GM21423 (cell line): ENCODE measurements around the gene MPC2.
"Not testable (repeated sequence)": the region's sequence is repeated elsewhere in the genome, so short reads cannot be mapped to it uniquely, and the experiment has no call there.

ENCODE experiments used
- ATAC-seq: cut with Tn5 transposase; IDR thresholded peaks from one replicate; pipeline ENCODE4 v1.9.1; 2021; ENCODE audit warnings: mild to moderate bottlenecking, moderate library complexity; ENCODE audit not compliant: unreplicated experiment

Gene MPC2

GRCh38 chr1:167909691-167910180, 27.1 kb downstream of the MPC2 start:
- ATAC-seq, result no peak

- ATAC-seq, result no peak
Observed at GRCh38 chr1:167905671-167906070, 31.2 kb downstream of the MPC2 start.

- no peak for ATAC-seq
Observed at GRCh38 chr1:167905182-167905581, 31.7 kb downstream of the MPC2 start.

DNA sequence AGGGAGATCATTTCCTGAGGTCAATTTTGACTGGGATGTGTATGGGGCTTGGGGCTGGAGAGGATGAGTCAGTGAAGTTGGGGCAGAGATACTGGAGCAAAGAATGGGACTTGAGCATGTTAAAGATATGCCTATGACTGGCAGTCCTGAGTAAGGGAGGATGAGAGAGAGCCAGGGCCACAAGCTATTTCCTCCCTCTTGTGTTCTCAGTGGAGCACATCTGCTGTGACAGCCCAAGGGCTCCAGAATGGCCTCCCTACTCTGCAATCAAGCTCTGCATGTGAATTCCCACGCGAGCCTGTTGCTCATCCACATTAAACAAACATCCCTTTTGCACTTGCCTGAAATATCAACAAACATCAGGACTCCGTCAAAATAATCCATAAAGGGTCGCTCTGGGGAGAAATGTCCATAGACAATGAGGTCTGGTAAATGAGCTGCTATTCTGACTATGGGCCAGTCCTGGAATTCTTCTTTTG, 32.2 kb downstream of the MPC2 start:
- no peak for ATAC-seq

- no peak for ATAC-seq
Observed at GRCh38 chr1:167900907-167901306, 36.0 kb downstream of the MPC2 start.

DNA sequence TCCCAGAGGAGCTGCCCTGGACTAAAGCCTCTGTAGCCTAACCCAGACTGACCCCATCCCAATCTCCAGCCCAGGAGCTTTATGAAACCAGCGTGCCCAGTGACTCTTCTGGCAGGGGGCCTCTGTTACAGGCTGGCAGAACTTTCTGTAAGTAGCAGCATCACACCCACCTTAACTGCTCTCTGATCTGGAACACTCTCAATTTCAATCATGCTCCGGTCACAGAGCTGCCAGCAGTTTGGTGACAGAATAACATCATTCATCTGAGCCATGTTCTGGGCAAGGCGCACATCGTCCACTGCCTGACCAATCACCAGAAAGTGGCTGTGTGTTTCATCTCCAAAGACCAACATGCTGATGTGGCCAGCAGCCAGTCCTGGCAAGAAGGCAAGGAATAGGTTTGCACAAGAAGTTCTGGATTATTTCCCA, 37.6 kb downstream of the MPC2 start:
- ATAC-seq, result peak; percentile 87

DNA sequence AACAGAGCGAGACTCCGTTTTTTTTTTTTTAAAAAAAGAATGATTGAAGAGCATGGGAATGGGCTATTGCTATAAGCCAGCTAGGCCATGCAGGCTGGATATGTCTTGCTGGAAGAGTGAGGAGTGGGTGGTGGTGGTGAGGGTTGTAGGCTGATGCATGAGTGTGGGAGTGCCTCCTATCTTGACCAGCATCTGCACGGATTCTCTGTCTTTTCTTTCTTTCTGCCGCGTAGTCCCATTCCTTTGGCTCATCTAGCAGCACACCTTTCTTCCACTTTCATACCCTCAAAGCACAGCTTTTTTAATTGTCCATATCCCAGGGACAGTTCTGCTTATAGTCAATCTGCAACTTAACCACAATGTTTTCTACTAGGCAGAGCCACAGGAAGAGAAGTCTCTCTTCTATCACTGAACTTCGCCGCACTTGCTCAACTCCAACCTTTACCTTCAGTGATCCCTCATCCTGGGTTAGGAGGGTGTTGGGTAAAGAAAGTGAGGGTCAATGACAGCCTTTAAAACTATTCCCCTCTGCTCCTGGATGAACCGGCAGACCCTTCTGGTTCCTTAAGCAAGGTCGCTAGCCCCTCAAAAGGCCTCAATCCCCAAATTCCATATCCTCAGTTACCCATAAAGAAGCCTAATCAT, 38.2 kb downstream of the MPC2 start:
- ATAC-seq, result no peak

DNA sequence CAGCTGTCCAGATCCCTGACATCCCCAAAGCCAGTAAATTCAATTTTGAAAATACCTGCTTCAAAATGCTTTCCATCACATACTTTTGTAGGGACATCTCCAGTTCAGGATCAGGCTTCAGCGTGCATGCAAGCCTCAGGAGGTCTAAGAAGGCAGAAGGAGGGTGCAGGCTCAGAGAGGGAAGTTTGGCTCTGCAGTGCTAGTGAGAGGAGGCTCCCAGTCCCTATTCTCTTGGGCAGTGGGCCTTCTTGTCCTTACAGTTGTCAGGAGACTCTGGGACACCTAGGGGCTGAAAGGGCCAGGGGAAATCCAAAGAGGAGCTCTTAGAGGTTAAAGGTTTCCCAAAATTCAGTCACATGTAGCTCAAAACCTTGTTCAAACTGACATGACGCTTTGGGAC, 43.1 kb downstream of the MPC2 start:
- no peak for ATAC-seq

GRCh38 chr1:167890400-167890799, 46.5 kb downstream of the MPC2 start:
- ATAC-seq, result no peak

DNA sequence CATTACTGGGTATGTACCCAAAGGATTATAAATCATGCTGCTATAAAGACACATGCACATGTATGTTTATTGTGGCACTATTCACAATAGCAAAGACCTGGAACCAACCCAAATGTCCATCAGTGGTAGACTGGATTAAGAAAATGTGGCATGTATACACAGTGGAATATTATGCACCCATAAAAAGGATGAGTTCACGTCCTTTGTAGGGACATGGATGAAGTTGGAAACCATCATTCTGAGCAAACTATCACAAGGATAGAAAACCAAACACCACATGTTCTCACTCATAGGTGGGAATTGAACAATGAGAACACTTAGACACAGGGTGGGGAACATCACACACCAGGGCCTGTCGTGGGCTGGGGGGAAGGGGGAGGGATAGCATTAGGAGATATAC, 49.7 kb downstream of the MPC2 start:
- ATAC-seq, result not testable (repeated sequence)

DNA sequence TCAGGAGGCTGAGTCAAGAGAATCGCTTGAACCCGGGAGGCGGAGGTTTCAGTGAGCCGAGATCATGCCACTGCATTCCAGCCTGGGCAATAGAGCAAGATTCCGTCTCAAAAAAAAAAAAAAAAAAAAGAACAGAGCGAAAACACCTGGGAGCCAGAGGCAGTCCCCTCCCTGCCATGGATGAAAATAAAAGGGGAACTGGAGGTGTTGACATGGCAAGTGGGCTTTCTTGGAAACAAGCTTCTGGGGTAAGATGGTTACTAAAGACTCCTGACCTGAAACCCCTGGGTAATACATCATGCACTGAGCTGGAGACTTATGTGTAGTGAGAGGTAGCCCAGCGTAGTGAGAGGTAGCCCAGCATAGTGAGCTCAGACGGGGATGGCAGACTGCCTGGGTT, 54.5 kb downstream of the MPC2 start:
- no peak for ATAC-seq

DNA sequence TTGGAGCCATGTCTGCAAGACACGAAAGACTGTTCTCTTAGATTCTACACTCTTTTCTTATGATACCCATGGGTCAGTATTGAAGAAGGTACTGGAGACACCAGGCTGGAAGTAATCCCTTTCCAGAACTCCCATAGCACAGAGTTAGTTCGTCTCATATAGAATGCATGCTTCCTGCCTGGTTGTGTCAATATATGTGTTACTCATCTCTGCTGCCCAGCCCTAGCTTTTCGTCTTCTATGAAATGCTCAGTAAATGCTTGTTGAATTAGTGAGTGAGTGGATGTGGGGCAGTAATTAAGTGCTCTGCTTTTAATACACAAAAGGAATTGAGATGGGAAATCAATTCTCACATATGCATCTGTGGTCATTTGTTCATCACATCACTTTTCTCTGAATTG, 55.1 kb downstream of the MPC2 start:
- ATAC-seq, result no peak

DNA sequence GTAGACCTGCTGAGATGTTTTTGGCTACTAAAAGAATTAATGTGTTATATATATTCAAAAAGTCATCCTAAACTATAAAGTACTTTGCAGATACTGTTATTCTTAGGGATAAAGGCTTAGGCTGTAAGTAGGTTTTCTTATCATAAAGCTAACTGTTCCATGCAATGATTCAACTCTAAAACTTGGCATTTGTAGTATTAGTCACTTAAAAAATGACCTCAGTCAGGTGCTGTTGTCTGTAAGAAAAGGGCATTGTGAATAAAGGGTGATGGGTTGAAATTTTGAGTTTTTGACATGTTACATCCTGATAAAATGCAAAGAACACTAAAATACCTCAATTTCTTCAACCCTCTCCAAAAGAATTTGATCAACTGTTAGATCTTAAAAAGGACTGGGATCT, 55.8 kb downstream of the MPC2 start:
- ATAC-seq, result no peak

DNA sequence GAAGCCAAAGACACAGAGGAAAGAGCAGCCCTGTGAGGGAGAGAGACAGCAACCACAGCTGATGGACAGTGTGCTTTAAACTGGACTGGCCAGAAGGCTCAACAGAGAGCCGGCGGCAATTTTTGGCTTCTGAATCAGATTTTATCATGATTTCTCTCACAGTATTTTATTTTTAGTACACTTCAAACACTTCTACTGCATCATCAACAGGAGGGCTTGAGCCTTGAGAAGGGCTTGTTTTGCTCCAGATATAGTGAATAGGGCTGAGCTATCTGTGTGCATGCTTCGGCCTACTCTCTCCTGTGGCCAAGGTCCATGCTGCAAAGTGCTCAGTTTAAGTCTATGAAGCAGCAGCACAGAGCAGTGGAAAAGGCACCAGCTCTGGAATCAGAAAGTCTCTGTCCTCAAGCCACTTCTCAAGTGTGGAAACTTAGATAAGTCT, 56.3 kb downstream of the MPC2 start:
- ATAC-seq, result no peak

DNA sequence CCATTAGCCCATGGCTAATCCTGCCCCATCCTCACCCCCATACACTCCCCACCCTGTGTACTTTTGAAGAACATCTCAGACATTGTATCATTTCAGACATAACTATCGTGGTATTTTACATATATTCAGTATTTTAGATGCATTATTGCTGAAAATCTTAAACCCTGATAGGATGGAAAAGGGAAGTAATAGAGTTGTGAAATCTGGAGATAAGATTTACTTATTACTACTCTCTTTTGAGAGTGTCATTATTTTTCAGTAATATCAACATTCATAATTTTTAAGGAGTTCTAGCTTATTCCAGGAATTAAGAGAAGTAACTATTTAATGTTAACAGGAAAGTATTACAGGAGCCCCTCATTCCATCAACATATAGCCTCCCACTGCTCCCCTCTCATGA, 57.4 kb downstream of the MPC2 start:
- ATAC-seq, result no peak

DNA sequence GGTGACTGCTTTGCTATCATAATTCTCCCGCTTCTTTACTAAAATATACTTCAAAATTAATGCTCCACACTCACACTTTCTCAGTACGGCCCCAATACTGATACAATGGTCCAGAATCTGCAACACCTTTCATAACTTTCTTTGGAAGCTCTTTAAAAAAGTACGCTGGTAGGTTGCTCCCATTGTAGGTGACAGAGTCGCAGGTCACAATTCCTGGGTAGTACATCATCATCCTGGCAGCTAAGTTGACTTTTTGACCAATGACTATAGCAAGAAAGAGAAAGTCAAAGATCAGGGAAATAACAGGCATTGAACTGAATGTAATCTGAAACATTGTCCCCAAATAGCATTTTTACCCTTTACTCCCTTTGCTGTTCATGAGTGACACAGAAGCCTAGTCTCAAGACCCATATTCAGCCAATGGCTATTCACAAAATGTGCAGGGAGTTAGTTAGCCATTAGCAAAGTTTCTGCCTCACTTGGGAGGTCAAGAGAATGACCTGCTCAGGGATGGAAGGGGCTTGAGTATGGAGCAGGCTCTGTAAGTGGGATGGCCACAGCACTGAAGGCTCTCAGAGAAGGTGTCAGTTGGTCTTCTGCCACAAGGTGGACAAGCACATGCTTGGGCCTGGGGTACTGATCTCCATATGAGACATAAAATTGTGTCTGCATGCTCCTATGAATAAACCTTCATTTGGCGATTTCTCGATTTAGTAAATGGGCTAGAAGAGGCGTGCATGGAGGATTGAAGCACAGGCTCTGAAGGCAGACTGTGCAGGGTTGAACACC, 58.3 kb downstream of the MPC2 start:
- ATAC-seq, result no peak

GRCh38 chr1:167876597-167877175, 60.2 kb downstream of the MPC2 start:
- ATAC-seq, result no peak

DNA sequence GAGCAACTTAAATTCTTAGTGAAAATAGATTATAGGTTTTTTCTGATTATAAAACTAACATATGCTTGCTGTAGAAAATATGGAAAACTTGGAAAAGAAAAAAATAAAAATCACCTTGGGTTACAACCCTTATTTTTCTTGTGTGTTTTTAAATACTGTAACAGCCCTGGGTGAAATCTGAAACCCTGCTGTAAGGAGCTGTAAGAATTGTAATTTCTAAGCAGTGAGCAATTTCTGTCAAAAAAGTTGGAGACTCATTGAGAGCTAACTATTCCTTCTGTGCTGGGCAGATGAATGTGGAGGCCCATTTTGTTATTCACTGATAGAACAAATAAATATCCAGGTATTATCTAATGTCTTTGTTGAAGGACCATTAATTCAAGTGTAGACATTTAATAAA, 65.5 kb downstream of the MPC2 start:
- no peak for ATAC-seq

GRCh38 chr1:167869157-167870001, 67.5 kb downstream of the MPC2 start:
- ATAC-seq, result not testable (repeated sequence)

DNA sequence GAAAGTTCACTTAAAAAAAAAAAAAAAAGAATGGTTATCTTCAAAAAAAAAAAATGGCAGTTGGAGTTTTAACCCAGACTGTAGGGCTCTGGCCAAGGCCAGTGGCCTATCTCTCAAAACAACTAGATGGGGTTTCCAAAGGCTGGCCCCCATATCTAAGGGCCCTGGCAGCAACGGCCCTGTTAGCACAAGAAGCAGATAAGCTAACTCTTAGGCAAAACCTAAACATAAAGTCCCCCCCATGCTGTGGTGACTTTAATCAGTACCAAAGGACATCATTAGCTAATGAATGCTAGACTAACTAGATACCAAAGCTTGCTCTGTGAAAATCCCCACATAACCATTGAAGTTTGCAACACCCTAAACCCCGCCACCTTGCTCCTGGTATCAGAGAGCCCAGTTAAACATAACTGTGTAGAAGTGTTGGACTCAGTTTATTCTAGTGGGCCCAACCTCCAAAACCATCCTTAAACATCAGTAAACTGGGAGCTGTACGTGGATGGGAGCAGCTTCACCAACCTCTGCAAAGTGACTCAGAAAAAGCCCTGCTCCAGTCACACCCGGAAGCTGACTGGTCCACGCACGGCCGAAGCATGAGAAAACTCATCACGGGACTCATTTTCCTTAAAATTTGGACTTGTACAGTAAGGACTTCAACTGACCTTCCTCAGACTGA, 70.0 kb downstream of the MPC2 start:
- not testable (repeated sequence) for ATAC-seq
